ENCODE results near the gene EIF5B. TPM values are rescaled to one million over a fixed set of nuclear protein-coding genes. Genes with fewer than 3 reads are reported as not detected.

The EIF5B gene
- total RNA-seq, 5 donors from 2014 or later (not counting 1 experiment from before 2014, with no cell fraction given), result 32.0 to 44.8 (median 34.2) TPM

DNA sequence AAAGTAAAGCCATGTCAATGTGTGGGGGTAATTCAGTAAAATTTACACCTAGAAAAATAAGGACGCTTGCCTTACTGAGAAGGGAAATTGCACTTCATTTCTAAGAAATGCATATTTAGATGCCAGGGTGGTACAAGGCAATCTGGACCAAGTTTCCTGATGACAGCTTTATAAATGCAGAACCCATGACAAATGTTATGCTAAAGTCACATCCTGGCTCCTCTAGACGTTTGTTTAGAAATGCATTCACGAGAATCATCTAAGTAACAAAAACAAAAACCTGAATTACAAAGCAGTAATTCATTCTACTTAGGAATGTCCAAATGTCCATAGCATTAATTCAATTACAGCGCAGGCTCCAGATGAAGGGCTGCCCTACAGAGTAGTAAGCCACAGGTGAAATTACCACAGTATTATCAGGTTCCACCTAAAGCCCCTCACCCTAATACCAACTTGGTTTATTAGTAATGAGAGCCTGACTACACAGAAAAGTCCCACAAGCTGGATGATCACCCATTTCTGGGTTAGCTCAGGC, 102.8 kb downstream of the EIF5B start:
- H3K27me3 ChIP-seq (replicated peaks in 1 of 2; ENCODE audit: control insufficient read depth in 2 of 2, extremely low read depth in 1 of 2, insufficient read depth in 2 of 2, low read length in 1 of 2), result no peaks in the 10 kb centered on the region
- peaks cover 24% of the 10 kb centered on the region for H3K36me3 Mint-ChIP-seq
- WGBS (ENCODE audit: insufficient coverage), result 82% methylated on average over 4 of the region's 4 CpGs

DNA sequence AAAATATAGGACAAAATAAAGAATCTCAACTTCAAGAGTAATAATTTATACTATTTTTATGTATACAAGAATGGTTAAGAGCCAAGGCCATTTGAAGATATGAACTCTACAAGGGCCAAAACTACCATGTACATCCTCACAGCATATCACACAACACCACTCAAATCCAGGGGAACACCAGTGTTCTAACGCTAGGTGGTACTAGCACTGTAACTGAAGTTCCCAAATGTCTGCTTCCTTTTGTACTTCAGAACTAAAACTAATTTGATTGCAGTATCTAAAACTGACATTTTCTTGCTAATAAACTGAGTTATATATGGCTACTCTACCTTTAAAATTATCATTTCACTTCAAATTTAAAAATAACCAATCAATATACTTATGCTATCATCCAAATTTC, 105.6 kb downstream of the EIF5B start:
- no peak overlapping the region for H3K27ac Mint-ChIP-seq
- H3K9me3 Mint-ChIP-seq, result no peaks in the 10 kb centered on the region
- H3K36me3 Mint-ChIP-seq, result peaks cover 26% of the 10 kb centered on the region
- H3K36me3 ChIP-seq (ENCODE audit: control insufficient read depth in 2 of 2, extremely low read depth in 1 of 2, insufficient read depth in 1 of 2, low read length in 1 of 2), result peaks cover 2 to 21% of the 10 kb centered on the region in 2 donors
- H3K4me1 Mint-ChIP-seq, result peaks cover 9 to 15% (median 11%) of the 10 kb centered on the region in 3 donors
- H3K4me3 ChIP-seq (ENCODE audit: control insufficient read depth in 1 of 2, extremely low read depth in 1 of 2, low read length in 1 of 2), result no peak overlapping the region
- no CpG with 5 or more reads among the region's 1 CpG for WGBS (ENCODE audit: insufficient coverage)
- no peaks in the 10 kb centered on the region for H3K9me3 ChIP-seq
- no peaks in the 10 kb centered on the region for H3K4me1 ChIP-seq (ENCODE audit: control insufficient read depth in 1 of 2, extremely low read depth in 1 of 2, insufficient read depth in 2 of 2, low read length in 2 of 2)
- peak in 1 of 35 experiments; percentile 13 for DNase-seq
- no peaks in the 10 kb centered on the region for H3K27me3 ChIP-seq (replicated peaks in 1 of 2; ENCODE audit: control insufficient read depth in 2 of 2, extremely low read depth in 1 of 2, insufficient read depth in 2 of 2, low read length in 1 of 2)
- CTCF ChIA-PET, result interaction anchor here in 1 of 2 donors (0.7 kb wide), 1 partner anchor 57 kb away, joined by 4 read pairs; no protein-coding TSS in a partner anchor
- no peak overlapping the region for H3K27ac ChIP-seq (ENCODE audit: low read length)
- POLR2A ChIA-PET, result interaction anchor here in 1 of 2 donors (0.7 kb wide), 1 partner anchor 270 kb away, joined by 3 read pairs; no protein-coding TSS in a partner anchor
- H3K4me3 Mint-ChIP-seq, result no peak overlapping the region
- ATAC-seq (replicated peaks in 1 of 4), result no peak
- no peaks in the 10 kb centered on the region for H3K27me3 Mint-ChIP-seq

More for the DNA sequence above, 102.8 kb downstream of the EIF5B start:
- CTCF ChIA-PET, result no interaction called here
- POLR2A ChIA-PET, result interaction anchor here (0.5 to 0.7 kb wide), 3 partner anchors 23 to 98 kb away, joined by 4 read pairs; no protein-coding TSS in a partner anchor
- ATAC-seq (replicated peaks in 1 of 4) (no peak), DNase-seq (no peak)
- Histone ChIP-seq H3K36me3 (ENCODE audit: control insufficient read depth in 2 of 2, extremely low read depth in 1 of 2, insufficient read depth in 1 of 2, low read length in 1 of 2) (peaks cover 0 to 18% of the 10 kb centered on the region in 2 donors), H3K4me1 (ENCODE audit: control insufficient read depth in 1 of 2, extremely low read depth in 1 of 2, insufficient read depth in 2 of 2, low read length in 2 of 2) (no peaks in the 10 kb centered on the region), H3K9me3 (no peaks in the 10 kb centered on the region), H3K4me3 (ENCODE audit: control insufficient read depth in 1 of 2, extremely low read depth in 1 of 2, low read length in 1 of 2) (no peak overlapping the region), H3K27ac (ENCODE audit: low read length) (no peak overlapping the region)
- no peaks in the 10 kb centered on the region for H3K27me3 Mint-ChIP-seq
- peaks cover 7 to 12% (median 9%) of the 10 kb centered on the region in 3 donors for H3K4me1 Mint-ChIP-seq
- H3K27ac Mint-ChIP-seq, result no peak overlapping the region
- no peak overlapping the region for H3K4me3 Mint-ChIP-seq
- no peaks in the 10 kb centered on the region for H3K9me3 Mint-ChIP-seq

DNA sequence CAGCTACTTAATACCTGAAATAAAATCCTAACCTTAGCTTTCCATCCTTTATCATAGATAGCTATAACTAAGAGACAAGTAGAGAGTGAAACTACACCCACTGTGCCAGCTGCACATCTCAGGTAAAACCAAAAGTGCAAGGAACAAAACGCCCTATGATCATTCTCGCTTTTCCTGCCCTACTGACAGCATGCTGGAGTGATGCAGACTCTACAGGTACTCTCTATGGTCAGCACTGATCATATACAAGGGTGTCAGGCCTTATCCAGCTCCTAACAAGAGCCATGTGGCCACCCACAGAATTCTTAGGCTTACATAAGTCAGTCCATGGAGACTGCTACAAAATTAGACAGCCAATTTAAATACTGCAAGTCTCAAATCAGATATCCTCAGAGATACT, 107.0 kb downstream of the EIF5B start:
- Histone ChIP-seq H3K27ac (ENCODE audit: low read length) (no peak overlapping the region), H3K4me3 (ENCODE audit: control insufficient read depth in 1 of 2, extremely low read depth in 1 of 2, low read length in 1 of 2) (no peak overlapping the region), H3K4me1 (ENCODE audit: control insufficient read depth in 1 of 2, extremely low read depth in 1 of 2, insufficient read depth in 2 of 2, low read length in 2 of 2) (no peaks in the 10 kb centered on the region), H3K36me3 (ENCODE audit: control insufficient read depth in 2 of 2, extremely low read depth in 1 of 2, insufficient read depth in 1 of 2, low read length in 1 of 2) (peaks cover 4 to 19% of the 10 kb centered on the region in 2 donors), H3K9me3 (no peaks in the 10 kb centered on the region), H3K27me3 (replicated peaks in 1 of 2; ENCODE audit: control insufficient read depth in 2 of 2, extremely low read depth in 1 of 2, insufficient read depth in 2 of 2, low read length in 1 of 2) (no peaks in the 10 kb centered on the region)
- WGBS (ENCODE audit: insufficient coverage), result 100% methylated on average over 1 of the region's 2 CpGs
- DNase-seq, result no peak
- H3K36me3 Mint-ChIP-seq, result peaks cover 28% of the 10 kb centered on the region
- H3K27me3 Mint-ChIP-seq, result no peaks in the 10 kb centered on the region
- POLR2A ChIA-PET, result no interaction called here
- no peaks in the 10 kb centered on the region for H3K9me3 Mint-ChIP-seq
- H3K4me3 Mint-ChIP-seq, result no peak overlapping the region
- CTCF ChIA-PET, result no interaction called here
- H3K4me1 Mint-ChIP-seq, result peaks cover 9 to 15% (median 11%) of the 10 kb centered on the region in 3 donors
- no peak for ATAC-seq (replicated peaks in 1 of 4)
- H3K27ac Mint-ChIP-seq, result peak overlapping the region in 1 of 2 donors; percentile 64

DNA sequence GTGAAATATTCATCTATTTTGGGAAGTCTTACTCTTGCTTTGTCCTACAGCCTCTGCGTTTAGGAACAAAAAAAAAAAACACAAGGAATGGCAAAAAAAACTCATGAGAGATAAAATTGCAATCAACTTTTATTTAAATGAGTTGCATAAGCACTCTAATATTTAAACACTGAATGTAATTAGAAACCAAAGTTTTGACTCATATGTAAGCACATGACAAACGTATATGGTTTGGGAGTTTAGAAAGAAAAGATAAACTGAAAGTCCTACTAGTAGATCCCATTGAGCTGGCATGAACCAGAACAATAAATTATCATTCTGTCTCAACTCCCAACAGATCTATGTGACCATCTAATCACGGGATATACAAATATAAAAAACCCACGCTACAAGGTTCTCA, 107.9 kb downstream of the EIF5B start:
- Mint-ChIP-seq H3K4me3 (no peak overlapping the region), H3K27ac (peak overlapping the region in 1 of 2 donors; percentile 34), H3K36me3 (peaks cover 26% of the 10 kb centered on the region), H3K4me1 (peaks cover 9 to 15% (median 11%) of the 10 kb centered on the region in 3 donors), H3K27me3 (no peaks in the 10 kb centered on the region), H3K9me3 (no peaks in the 10 kb centered on the region)
- Histone ChIP-seq H3K4me3 (ENCODE audit: control insufficient read depth in 1 of 2, extremely low read depth in 1 of 2, low read length in 1 of 2) (no peak overlapping the region), H3K36me3 (ENCODE audit: control insufficient read depth in 2 of 2, extremely low read depth in 1 of 2, insufficient read depth in 1 of 2, low read length in 1 of 2) (peaks cover 4 to 16% of the 10 kb centered on the region in 2 donors), H3K27ac (ENCODE audit: low read length) (no peak overlapping the region), H3K9me3 (no peaks in the 10 kb centered on the region), H3K27me3 (replicated peaks in 1 of 2; ENCODE audit: control insufficient read depth in 2 of 2, extremely low read depth in 1 of 2, insufficient read depth in 2 of 2, low read length in 1 of 2) (no peaks in the 10 kb centered on the region), H3K4me1 (ENCODE audit: control insufficient read depth in 1 of 2, extremely low read depth in 1 of 2, insufficient read depth in 2 of 2, low read length in 2 of 2) (no peaks in the 10 kb centered on the region)
- POLR2A ChIA-PET, result interaction anchor here in 1 of 2 donors (0.5 kb wide), 1 partner anchor 26 kb away, joined by 6 read pairs; no protein-coding TSS in a partner anchor
- DNase-seq (no peak), ATAC-seq (replicated peaks in 1 of 4) (no peak)
- CTCF ChIA-PET, result no interaction called here
- 100% methylated on average over 2 of the region's 4 CpGs for WGBS (ENCODE audit: insufficient coverage)

DNA sequence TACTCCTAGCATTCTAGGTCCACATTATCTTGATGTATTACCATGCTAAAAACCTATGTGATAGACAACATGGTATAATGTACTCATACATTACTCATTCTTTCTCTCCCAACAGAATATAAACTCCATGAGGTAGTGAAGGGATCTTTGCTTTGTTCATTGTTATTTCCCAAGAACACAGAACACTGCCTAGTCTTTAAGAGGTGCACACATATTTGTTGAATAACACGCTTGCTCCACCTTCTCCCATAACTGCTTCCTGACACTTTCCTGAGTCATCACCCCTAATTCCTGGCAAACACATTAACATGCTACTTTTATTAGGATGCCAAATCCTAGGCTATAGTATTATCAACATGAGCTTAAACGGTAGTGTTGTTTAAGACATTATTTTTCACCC, 111.4 kb downstream of the EIF5B start:
- Mint-ChIP-seq H3K27me3 (no peaks in the 10 kb centered on the region), H3K9me3 (no peaks in the 10 kb centered on the region), H3K4me3 (no peak overlapping the region), H3K36me3 (peaks cover 33% of the 10 kb centered on the region), H3K4me1 (peaks cover 11 to 20% (median 16%) of the 10 kb centered on the region in 3 donors), H3K27ac (no peak overlapping the region)
- no peak overlapping the region for H3K4me3 ChIP-seq (ENCODE audit: control insufficient read depth in 1 of 2, extremely low read depth in 1 of 2, low read length in 1 of 2)
- no peak for ATAC-seq (replicated peaks in 1 of 4)
- POLR2A ChIA-PET, result no interaction called here
- H3K36me3 ChIP-seq (ENCODE audit: control insufficient read depth in 2 of 2, extremely low read depth in 1 of 2, insufficient read depth in 1 of 2, low read length in 1 of 2), result peaks cover 7 to 20% of the 10 kb centered on the region in 2 donors
- H3K9me3 ChIP-seq, result no peaks in the 10 kb centered on the region
- WGBS (ENCODE audit: insufficient coverage), result no CpG with 5 or more reads among the region's 2 CpGs
- CTCF ChIA-PET, result no interaction called here
- H3K4me1 ChIP-seq (ENCODE audit: control insufficient read depth in 1 of 2, extremely low read depth in 1 of 2, insufficient read depth in 2 of 2, low read length in 2 of 2), result no peaks in the 10 kb centered on the region
- no peak overlapping the region for H3K27ac ChIP-seq (ENCODE audit: low read length)
- DNase-seq, result no peak
- H3K27me3 ChIP-seq (replicated peaks in 1 of 2; ENCODE audit: control insufficient read depth in 2 of 2, extremely low read depth in 1 of 2, insufficient read depth in 2 of 2, low read length in 1 of 2), result no peaks in the 10 kb centered on the region

DNA sequence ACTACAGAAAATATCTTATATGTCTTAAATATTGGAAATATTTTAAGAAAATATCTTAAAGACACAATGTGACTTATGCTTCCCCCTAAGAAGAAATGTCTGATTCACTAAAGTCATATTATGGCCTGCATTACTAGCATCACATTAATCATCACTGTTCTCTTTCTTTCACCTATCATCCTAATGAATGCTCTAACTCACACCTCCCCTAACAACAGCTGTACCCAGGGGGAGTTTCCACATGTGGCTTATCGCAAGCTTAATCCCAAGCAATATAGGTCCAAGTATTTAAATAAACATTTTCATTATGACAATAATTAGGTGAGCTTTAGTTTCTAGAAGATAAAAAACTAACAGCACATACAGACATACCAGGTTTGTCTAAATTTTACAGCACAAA, 113.0 kb downstream of the EIF5B start:
- Histone ChIP-seq H3K27ac (ENCODE audit: low read length) (no peak overlapping the region), H3K36me3 (ENCODE audit: control insufficient read depth in 2 of 2, extremely low read depth in 1 of 2, insufficient read depth in 1 of 2, low read length in 1 of 2) (peaks cover 7 to 25% of the 10 kb centered on the region in 2 donors), H3K4me1 (ENCODE audit: control insufficient read depth in 1 of 2, extremely low read depth in 1 of 2, insufficient read depth in 2 of 2, low read length in 2 of 2) (no peaks in the 10 kb centered on the region), H3K4me3 (ENCODE audit: control insufficient read depth in 1 of 2, extremely low read depth in 1 of 2, low read length in 1 of 2) (no peak overlapping the region), H3K9me3 (no peaks in the 10 kb centered on the region), H3K27me3 (replicated peaks in 1 of 2; ENCODE audit: control insufficient read depth in 2 of 2, extremely low read depth in 1 of 2, insufficient read depth in 2 of 2, low read length in 1 of 2) (no peaks in the 10 kb centered on the region)
- H3K4me3 Mint-ChIP-seq, result no peak overlapping the region
- no peak overlapping the region for H3K27ac Mint-ChIP-seq
- ChIA-PET CTCF (interaction anchor here in 1 of 2 donors (0.8 to 1.4 kb wide), 2 partner anchors 9 to 16 kb away, joined by 3 to 5 read pairs; no protein-coding TSS in a partner anchor), POLR2A (interaction anchor here in 1 of 2 donors (0.9 kb wide), 1 partner anchor 19 kb away, joined by 3 read pairs; no protein-coding TSS in a partner anchor)
- DNase-seq (no peak), ATAC-seq (replicated peaks in 1 of 4) (no peak)
- H3K4me1 Mint-ChIP-seq, result peaks cover 4 to 12% (median 12%) of the 10 kb centered on the region in 3 donors
- H3K36me3 Mint-ChIP-seq, result peaks cover 38% of the 10 kb centered on the region
- WGBS (ENCODE audit: insufficient coverage), result no CpG with 5 or more reads among the region's 1 CpG
- H3K9me3 Mint-ChIP-seq, result no peaks in the 10 kb centered on the region
- H3K27me3 Mint-ChIP-seq, result no peaks in the 10 kb centered on the region

Measured in T-cell (primary cell).